ENCODE measurements around the gene WFIKKN1.

Gene WFIKKN1

GRCh38 chr16:633336-634050 is 2.7 kb downstream of the WFIKKN1 start:
- Histone ChIP-seq H3K9me3 (ENCODE audit: control insufficient read depth, insufficient read depth, low read depth, low read length) (no peaks in the 10 kb centered on the region), H3K4me1 (ENCODE audit: control insufficient read depth, insufficient read depth, low read length) (peaks cover 4% of the 10 kb centered on the region; the same call in 1 of the 2 replicates), H3K36me3 (ENCODE audit: control insufficient read depth in 2 of 2, insufficient read depth in 1 of 2, low read length in 2 of 2) (peaks cover 0 to 20% of the 10 kb centered on the region in 2 experiments; a peak in 1 of 3 replicates), H3K4me3 (ENCODE audit: low read depth, low read length) (no peak overlapping the region), H3K27ac (ENCODE audit: extremely low read depth, low read depth, low read length) (no peak overlapping the region)
- TF ChIP-seq ZBTB6 (tag by site-specific recombination; IDR thresholded peaks at IDR 0.05) (peak; percentile 65), ZNF266 (tag by site-specific recombination; IDR thresholded peaks at IDR 0.05; ENCODE audit: low read depth) (no peak), ZNF544 (tag by site-specific recombination; IDR thresholded peaks at IDR 0.05) (no peak), SCRT2 (tag by site-specific recombination; IDR thresholded peaks at IDR 0.05) (no peak)
- ChIA-PET CTCF (no interaction called here), POLR2A (interaction anchor here (1.3 kb wide), 1 partner anchor 9 kb away, joined by 3 read pairs; no protein-coding TSS in a partner anchor)

GRCh38 chr16:634051-634670 is 3.4 kb downstream of the WFIKKN1 start:
- ChIA-PET POLR2A (interaction anchor here (1.3 kb wide), 1 partner anchor 10 kb away, joined by 3 read pairs; no protein-coding TSS in a partner anchor), CTCF (no interaction called here)

More at GRCh38 chr16:634051-634670, 3.4 kb downstream of the WFIKKN1 start:
- Histone ChIP-seq H3K36me3 (ENCODE audit: control insufficient read depth in 2 of 2, insufficient read depth in 1 of 2, low read length in 2 of 2) (peaks cover 0 to 20% of the 10 kb centered on the region in 2 experiments; a peak in 1 of 3 replicates), H3K4me1 (ENCODE audit: control insufficient read depth, insufficient read depth, low read length) (peaks cover 4% of the 10 kb centered on the region; the same call in 1 of the 2 replicates), H3K27ac (ENCODE audit: extremely low read depth, low read depth, low read length) (no peak overlapping the region), H3K9me3 (ENCODE audit: control insufficient read depth, insufficient read depth, low read depth, low read length) (no peaks in the 10 kb centered on the region), H3K4me3 (ENCODE audit: low read depth, low read length) (no peak overlapping the region)
- TF ChIP-seq TRIM28 (IDR thresholded peaks at IDR 0.05; ENCODE audit: borderline replicate concordance, low read length) (no peak), PRDM2 (tag by site-specific recombination; IDR thresholded peaks at IDR 0.05; ENCODE audit: borderline replicate concordance) (no peak)

Measured in HEK293 (cell line).